Chondrocyte (in vitro differentiated cells): ENCODE results near the gene TMIGD2. TPM values are rescaled to one million over a fixed set of nuclear protein-coding genes. Genes with fewer than 3 reads are reported as not detected.
"Not testable (repeated sequence)": the region's sequence is repeated elsewhere in the genome, so short reads cannot be mapped to it uniquely, and the experiment has no call there.

Source experiments
- DNase-seq: peaks from one replicate; pipeline ENCODE4 v3.0.0; 2021; ENCODE audit warnings: mixed read lengths, low spot score
- H3K27ac Mint-ChIP-seq: one replicate; pipeline ENCODE4 v1.8.0; 2021; ENCODE audit warnings: mild to moderate bottlenecking, moderate library complexity, mixed read lengths; ENCODE audit not compliant: unreplicated experiment
- H3K27me3 Mint-ChIP-seq: 2 replicates; pipeline ENCODE4 v1.8.0; 2021; ENCODE audit warnings: low read depth, mixed read lengths
- H3K36me3 Mint-ChIP-seq: 2 replicates; pipeline ENCODE4 v1.8.0; 2021; ENCODE audit warnings: low read depth, mixed read lengths
- H3K4me1 Mint-ChIP-seq: 2 replicates; pipeline ENCODE4 v1.8.0; 2021; ENCODE audit warnings: low read depth, mild to moderate bottlenecking, mixed read lengths
- H3K4me3 Mint-ChIP-seq: one replicate; pipeline ENCODE4 v1.8.0; 2021; ENCODE audit warnings: mild to moderate bottlenecking, moderate library complexity, mixed read lengths; ENCODE audit not compliant: unreplicated experiment
- H3K9me3 Mint-ChIP-seq: 2 replicates; pipeline ENCODE4 v1.8.0; 2021; ENCODE audit warnings: low read depth, mixed read lengths
- CTCF ChIP-seq: fragments of 200-600 bp; sonication (generic); IDR thresholded peaks from 2 replicates; pipeline ENCODE4 v1.5.0; 2021; ENCODE audit warnings: antibody characterized with exemption, mild to moderate bottlenecking, moderate library complexity
- total RNA-seq: library from RNA; stranded (reverse); gene quantifications from 3 replicates; pipeline ENCODE4 v1.2.1, GENCODE V29; 2021

The TMIGD2 gene
- total RNA-seq, 1 donor from 2014 or later = not detected

GRCh38 chr19:4256563-4256962 is 45.6 kb downstream of the TMIGD2 start:
- no peak overlapping the region for H3K4me3 Mint-ChIP-seq
- peak; percentile 36 for TF ChIP-seq CTCF
- H3K9me3 Mint-ChIP-seq = peaks cover 2% of the 10 kb centered on the region
- H3K36me3 Mint-ChIP-seq = peaks cover 34% of the 10 kb centered on the region
- H3K27me3 Mint-ChIP-seq = no peaks in the 10 kb centered on the region
- no peaks in the 10 kb centered on the region for H3K4me1 Mint-ChIP-seq
- no peak overlapping the region for H3K27ac Mint-ChIP-seq
- DNase-seq = no peak

- H3K27ac Mint-ChIP-seq = peak within 1 kb of the TSS; percentile 100
- peak; percentile 81 for TF ChIP-seq CTCF
- H3K36me3 Mint-ChIP-seq = peaks cover 23% of the 10 kb centered on the region
- H3K4me1 Mint-ChIP-seq = peaks cover 11% of the 10 kb centered on the region
- DNase-seq = peak; percentile 100
- H3K9me3 Mint-ChIP-seq = peaks cover 2% of the 10 kb centered on the region
- H3K27me3 Mint-ChIP-seq = no peaks in the 10 kb centered on the region
- H3K4me3 Mint-ChIP-seq = peak within 1 kb of the TSS; percentile 94
These were observed 55.2 kb downstream of the TMIGD2 start, which contains the start of gene YJU2 for GRCh38 chr19:4246767-4247593. Gene YJU2, plus strand, starts transcription at chr19:4247080. Its CDS starts 67 bp downstream, at chr19:4247147.

GRCh38 chr19:4245938-4246337 is 56.3 kb downstream of the TMIGD2 start:
- peaks cover 11% of the 10 kb centered on the region for H3K4me1 Mint-ChIP-seq
- peaks cover 20% of the 10 kb centered on the region for H3K36me3 Mint-ChIP-seq
- not testable (repeated sequence) for DNase-seq, H3K9me3 Mint-ChIP-seq, H3K27me3 Mint-ChIP-seq, H3K27ac Mint-ChIP-seq, H3K4me3 Mint-ChIP-seq

Other genes with a start within 250 kb of the TMIGD2 start
- gene ZBTB7A, start 235.5 kb downstream of the TMIGD2 start, total RNA-seq = 29.4 to 29.9 TPM (median 29.5 TPM) in 3 replicates
- 131 to 168 TPM (median 158 TPM) in 3 replicates for gene MAP2K2, start 178.3 kb downstream of the TMIGD2 start, total RNA-seq
- not detected in 3 replicates for gene CREB3L3, start 148.8 kb downstream of the TMIGD2 start, total RNA-seq
- 19.5 to 21.9 TPM (median 19.7 TPM) in 3 replicates for gene SIRT6, start 119.8 kb downstream of the TMIGD2 start, total RNA-seq
- 0.47 to 1.3 TPM (median 0.92 TPM) in 3 replicates for gene ANKRD24, start 119.7 kb downstream of the TMIGD2 start, total RNA-seq
- 1.2 to 2.6 TPM (median 1.2 TPM) in 3 replicates for gene EBI3, start 72.9 kb downstream of the TMIGD2 start, total RNA-seq
- 12.2 to 13.7 TPM (median 13.3 TPM) in 3 replicates for gene YJU2, start 55.3 kb downstream of the TMIGD2 start, total RNA-seq
- gene SHD, start 23.1 kb downstream of the TMIGD2 start, total RNA-seq = not detected in 3 replicates
- 8.8 to 13.7 TPM (median 11.6 TPM) in 3 replicates for gene FSD1, start 2.2 kb upstream of the TMIGD2 start, total RNA-seq
- 0.85 to 2.0 TPM (median 1.0 TPM) in 3 replicates for gene STAP2, start 36.4 kb upstream of the TMIGD2 start, total RNA-seq
- 13.6 to 14.9 TPM (median 14.1 TPM) in 3 replicates for gene MPND, start 41.2 kb upstream of the TMIGD2 start, total RNA-seq
- 96.3 to 103 TPM (median 96.6 TPM) in 3 replicates for gene SH3GL1, start 98.2 kb upstream of the TMIGD2 start, total RNA-seq
- 6.6 to 20.5 TPM (median 7.1 TPM) in 3 replicates for gene CHAF1A, start 100.3 kb upstream of the TMIGD2 start, total RNA-seq
- gene UBXN6, start 155.4 kb upstream of the TMIGD2 start, total RNA-seq = 83.7 to 90.2 TPM (median 86.9 TPM) in 3 replicates
- gene HDGFL2, start 169.9 kb upstream of the TMIGD2 start, total RNA-seq = 50.0 to 66.5 TPM (median 51.7 TPM) in 3 replicates
- 0.05 TPM in 2 of 3 replicates, not detected in the other for gene PLIN4, start 216.1 kb upstream of the TMIGD2 start, total RNA-seq
- not detected in 3 replicates for gene PLIN5, start 232.8 kb upstream of the TMIGD2 start, total RNA-seq
- not detected in 3 replicates for gene LRG1, start 237.6 kb upstream of the TMIGD2 start, total RNA-seq